SH-SY5Y (cell line): ENCODE data around the gene SLC26A6.

Experiments used
- GATA2 ChIP-seq: IDR thresholded peaks from 2 replicates; pipeline ENCODE4 v1.6.1; 2011; ENCODE audit warnings: mild to moderate bottlenecking, low read depth, low read length
- GATA3 ChIP-seq: IDR thresholded peaks from 2 replicates; pipeline ENCODE4 v1.6.1; 2011; ENCODE audit warnings: low read depth, mild to moderate bottlenecking, low read length, moderate library complexity

Gene SLC26A6

DNA sequence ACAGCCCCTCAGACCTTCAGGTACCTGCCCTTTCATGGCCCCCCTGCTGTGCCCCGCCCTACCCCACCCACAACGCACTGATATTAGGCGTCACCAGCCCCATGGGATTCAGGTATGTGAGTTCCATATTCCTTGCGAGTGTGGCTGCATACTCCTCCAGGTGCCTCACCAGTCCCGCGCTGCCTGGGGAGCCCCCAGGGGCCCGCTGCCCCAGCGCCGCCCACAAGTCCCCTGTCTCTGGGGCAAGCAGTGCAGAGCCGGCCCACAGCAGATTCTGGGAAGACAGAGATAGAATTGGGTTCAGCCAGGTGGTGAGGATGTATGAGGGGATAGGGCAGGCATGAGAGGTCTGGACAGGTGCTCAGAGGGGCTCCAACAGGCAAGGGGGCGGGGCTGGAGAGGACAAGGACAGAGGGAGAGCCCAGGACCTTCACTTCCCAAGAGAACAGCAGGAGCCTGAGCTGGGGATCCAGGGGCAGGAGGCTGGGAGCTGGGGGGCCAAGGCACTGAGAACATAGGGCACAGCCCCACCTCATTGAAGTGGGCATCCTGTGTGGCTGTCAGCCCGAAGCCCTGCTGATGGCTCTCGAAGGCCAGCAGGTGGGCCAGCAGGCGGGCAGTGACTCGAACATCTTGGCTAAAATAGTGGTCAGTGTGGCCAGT, 13.1 kb upstream of the SLC26A6 start:
- TF ChIP-seq GATA3 (no peak), GATA2 (no peak)

DNA sequence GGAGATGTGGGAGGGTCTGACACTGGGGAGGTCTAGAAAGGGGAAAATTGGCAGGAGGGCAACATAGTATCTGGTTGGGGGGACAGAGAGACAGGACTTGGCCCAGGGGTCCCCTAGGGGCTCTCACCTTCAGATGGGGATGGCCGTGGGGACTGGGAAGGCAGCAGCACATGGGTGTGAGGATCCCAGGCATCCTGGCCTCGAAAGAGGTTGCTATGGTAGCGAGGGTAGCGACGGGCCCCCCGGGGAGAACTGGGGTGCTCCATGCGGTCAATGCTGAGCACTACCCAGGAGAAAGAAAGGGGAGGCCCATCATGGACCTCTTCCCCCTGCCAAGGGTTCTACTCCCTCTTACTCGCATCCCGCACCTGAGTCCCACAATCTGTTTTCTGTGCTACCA, 12.5 kb upstream of the SLC26A6 start:
- TF ChIP-seq GATA2, result no peak
- no peak for TF ChIP-seq GATA3

DNA sequence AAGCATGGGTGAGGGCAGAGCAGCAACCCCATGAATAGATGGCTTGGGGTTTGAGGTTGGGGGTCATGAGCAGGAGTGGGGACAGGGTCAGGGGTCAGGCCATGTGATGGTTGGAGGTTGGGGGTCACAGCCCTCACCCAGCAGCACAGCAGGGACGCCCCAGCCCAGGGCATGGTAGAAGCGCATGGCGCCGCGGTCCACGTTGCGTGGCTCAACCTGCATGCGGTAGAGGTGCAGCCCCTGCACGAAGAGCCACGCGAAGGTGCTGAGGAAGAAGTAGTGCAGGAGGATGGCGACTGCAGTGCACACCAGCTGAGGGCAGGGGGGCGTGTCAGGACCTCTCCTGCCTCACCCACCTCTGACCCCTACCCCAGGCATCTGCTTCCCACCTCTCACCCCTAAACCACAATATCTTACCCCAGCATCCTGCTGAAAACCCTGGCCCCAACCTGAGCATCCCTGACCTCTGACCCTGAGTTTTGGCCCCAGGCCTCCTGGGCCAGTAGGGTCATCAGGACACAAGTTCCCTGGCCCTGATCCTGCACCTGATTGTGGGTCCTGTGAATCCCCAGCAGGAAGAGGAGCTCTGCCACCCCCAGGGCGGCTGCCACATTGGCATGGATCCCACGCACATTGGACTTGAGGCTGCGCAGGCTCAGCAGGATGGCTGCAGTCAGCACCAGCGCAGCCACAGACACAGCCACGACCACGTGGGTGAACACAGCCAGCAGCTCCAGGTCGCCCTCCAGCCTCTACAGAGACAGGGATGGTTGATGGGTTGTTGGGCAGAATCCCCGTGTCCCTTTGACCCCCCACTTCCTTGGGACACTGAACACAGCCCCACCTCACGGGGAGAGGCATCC, 9.9 kb upstream of the SLC26A6 start:
- TF ChIP-seq GATA3, result no peak
- TF ChIP-seq GATA2, result no peak

DNA sequence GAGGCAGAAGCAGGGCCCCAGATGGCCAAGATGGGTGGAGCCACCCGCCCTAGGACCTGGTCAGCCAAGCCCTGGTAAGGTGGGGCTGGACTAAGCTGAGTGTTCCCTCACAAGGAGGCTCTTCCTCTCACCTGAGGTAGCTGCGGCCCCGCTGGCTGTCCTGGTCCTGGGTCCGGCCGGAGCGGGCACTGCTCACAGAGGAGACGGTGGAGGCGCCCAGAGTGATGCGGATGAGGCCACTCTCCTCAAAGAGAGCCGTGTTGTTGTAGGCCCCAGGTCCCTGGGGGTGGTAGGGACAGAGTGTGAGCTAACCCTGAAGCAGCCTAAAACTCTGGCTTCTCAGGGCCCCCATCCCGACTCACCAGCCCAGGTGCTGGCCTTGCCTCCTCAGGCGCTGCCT, 7.3 kb upstream of the SLC26A6 start:
- TF ChIP-seq GATA3 (no peak), GATA2 (no peak)

DNA sequence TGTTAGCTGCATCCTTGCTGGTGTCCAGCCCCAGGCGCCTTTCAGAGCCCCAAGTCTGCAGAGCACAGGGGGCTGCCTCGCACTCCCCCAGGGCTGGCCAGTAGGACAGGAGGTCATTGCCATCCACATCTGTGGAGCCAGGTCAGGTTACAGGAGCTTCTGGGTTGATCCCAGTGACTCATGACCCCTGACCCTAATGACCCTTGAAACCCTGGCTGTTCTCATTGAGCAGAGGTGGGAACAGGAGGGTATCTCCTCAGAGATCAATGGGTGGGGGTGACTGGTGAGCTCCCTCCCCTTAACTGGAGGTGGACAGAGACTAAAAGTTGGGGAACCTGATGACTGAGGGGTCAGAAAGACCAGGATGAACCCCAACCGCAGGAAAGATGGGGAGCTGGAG, 6.1 kb upstream of the SLC26A6 start:
- TF ChIP-seq GATA3, result no peak
- TF ChIP-seq GATA2, result no peak

DNA sequence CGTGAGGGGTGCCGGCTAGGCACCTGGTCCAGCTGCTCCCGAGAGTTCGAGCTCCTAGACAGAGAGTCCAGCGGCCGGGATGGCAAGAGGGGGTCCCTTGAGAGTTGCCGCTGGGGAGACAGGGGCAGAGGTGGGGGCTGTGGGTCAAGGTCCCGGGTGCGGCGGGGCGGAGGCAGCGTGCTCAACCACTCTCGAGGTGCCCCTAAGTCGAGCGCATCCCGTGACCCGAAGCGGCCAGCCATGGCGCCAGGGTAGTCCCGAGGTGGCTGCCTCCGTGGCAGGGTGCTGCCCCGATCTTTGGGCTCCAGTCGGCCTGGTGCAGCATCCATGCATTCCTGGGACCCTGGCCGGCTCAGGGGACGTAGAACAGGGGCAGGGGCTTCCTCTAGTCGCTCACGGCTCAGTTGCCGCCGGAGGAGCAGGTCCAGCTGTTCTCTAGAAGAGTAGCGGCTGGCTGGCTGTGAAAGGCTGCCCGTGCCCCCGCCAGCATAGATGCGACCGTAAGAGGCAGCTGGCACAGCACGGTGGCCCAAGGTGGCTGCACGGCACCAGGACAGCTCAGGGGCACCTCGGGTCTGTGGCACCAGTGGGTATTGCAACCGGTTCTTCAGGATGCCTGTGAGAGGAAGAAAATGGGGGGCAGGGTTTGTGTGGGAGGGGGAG, 4.8 kb upstream of the SLC26A6 start:
- no peak for TF ChIP-seq GATA2
- no peak for TF ChIP-seq GATA3

DNA sequence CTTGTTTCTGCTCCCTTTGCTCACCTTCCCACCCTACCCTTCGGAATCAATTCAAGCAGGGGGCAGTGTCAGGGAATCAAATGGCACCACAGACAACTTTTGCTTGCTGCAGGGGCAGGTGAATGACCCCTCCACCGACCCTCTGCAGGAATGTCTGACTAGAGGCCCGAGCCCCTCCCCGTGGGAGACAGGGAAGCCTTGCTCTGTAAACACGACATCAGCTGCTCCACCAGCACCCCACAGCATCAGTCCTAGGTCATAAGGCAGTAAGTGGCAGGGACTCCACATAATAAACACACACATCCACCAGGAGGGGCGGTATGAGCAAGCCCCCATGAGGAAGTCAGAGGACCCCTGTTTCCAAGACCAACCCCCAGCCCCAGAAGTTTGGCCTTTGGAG, 2.0 kb upstream of the SLC26A6 start:
- no peak for TF ChIP-seq GATA2
- TF ChIP-seq GATA3, result no peak

DNA sequence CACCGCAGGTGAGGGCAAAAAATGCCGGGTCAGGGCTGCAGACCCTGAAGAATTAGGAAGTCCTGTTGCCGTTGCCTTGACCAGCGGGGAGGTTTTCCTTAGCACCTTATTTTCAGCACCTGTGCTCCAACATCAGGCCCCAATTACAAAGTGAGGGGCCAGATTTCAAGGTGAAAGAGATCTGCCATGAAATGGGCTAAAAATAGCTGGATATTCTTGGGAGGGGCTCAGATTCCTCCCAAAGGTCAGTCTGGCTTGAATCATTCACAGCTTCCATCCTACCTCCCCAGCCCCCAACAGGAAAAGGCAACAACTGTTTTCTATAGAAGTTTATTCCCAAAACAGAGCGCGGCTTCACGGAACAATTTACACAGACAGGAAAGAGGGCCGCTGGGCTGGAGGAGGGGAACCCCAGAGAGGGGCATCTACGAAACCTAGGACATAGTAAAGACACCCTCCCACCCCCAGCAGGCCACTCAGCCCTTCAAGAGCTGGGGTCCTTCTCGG, 941 bp upstream of the SLC26A6 start:
- TF ChIP-seq GATA3 (no peak), GATA2 (no peak)

DNA sequence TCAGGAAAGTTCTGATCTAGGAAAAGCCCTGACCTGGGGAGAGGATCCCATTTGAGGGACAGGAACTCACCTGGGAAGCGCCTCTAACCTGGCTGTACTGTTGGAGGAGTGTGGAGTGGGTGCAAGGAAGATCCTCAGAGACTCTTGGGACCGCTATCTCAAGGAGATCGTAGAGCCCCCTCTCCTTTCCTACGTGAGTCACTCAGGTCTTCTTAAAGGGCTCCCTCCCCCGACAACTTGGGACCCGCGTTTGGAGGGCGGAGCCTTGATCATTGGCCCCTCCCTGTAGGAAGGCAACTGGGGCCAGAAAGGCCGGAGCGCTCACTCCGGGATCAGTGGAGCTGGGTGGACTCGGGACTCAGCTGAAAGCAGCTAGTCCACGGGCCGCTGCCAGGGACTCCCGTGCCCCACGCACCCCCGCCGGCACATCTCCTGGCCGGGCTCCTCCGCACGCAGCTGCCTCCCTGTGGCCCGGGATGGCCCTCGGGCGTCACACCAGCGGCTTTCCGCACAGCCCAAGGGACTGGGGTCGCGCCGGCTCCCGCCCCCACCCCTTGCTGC, 520 bp downstream of the SLC26A6 start:
- TF ChIP-seq GATA3, result no peak
- no peak for TF ChIP-seq GATA2

DNA sequence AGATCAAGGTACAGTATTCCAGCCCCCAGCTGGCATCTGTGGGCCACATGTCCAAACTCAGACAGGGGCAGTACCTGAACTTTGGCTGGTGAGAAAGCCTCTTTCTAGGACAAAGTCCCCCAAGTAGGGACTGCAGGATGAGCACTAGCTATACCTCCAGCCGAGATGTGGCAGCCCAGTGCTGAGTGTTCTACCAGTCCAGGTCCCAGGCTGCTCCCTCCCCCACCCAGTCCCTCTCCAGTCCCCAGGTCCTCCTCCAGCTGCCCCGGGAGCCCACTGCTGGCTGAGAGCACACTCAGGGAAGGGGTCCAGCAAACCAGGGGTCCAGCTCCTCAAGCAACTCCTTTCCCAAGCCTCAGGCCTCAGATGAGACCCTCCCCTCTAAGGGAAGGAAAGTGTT, 1.5 kb downstream of the SLC26A6 start:
- TF ChIP-seq GATA2 (no peak), GATA3 (no peak)

DNA sequence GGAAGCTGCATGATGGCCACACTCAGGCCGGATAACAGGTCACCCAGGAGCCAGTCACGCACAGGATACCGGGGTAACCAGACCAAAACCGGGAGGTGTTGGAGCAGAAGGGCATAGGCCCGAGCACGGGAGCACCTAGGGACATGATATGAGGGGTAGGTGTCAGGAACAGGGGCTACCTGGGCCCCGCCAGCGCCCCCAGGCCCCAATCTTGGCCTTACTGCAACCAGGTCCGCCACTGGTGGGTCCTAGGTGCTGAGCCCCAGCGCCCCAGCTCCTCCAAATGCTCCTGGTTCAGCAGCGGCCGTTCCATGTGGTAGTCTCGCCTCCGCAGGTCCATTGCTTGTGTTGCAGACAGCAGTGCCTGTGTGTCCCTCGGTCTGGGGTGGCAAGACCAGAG, 2.0 kb downstream of the SLC26A6 start:
- TF ChIP-seq GATA2 (no peak), GATA3 (no peak)

DNA sequence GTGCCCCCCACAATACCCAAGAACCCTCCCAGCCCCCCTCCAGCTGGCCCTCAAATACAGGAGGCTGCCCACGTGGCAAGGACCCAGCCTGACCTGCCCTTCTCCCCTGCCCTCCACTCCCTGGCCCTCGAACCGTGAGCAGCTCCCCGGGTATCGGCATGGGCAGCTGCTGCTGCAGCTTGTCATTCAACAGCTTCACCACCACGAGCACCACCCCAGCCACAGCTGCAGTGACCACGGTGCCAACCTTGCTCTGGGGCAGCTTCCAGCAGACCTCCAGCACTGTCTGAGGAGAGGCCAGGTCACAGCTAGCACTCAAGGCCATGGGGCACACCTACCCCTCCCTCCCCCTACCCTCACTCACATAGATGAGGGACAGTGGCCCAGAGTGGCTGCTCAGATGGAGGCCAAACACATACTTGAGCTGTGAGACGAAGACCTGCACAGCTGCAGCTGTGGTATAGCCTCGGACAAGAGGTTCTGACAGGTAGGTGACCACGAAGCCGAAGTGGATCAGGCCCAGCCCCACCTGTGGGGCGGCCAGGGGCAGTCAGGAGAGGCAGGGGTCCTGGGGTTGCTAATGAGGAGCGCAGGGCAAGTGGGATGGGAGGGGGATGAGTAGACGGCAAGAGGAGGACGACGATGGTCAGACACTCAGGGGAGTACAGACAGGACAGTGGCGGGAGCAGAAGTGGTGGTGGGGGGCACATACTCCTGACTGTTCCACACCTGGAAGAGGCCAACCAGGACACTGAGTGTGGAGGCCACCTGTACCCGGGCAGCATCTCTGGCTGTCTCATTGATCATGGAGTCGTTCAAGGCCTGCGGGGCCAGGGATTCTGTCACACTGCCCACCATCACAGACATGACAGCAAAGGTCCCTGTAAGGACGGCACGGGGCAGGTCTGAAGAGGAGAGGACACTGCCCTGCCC, 3.5 kb downstream of the SLC26A6 start:
- TF ChIP-seq GATA3, result no peak
- TF ChIP-seq GATA2, result no peak

DNA sequence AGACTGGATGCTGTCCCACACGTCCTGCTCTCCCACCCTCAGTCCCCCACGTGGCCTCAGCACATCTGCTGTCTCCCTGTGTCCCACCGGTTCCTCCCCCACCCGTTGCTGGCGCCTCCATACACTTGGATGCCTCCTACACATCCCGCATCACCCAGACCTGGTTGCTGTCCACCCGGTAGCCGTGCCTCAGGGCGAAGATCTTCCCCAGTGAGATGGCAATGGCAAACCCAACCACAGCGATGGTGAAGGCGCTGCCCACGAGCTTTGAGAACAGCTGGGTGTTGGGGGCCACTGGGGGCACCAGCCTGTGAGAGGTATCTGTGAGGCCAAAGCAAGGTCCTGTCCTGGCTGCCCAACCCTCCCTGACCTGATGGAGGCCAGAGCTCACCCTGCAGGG, 4.4 kb downstream of the SLC26A6 start:
- TF ChIP-seq GATA3, result no peak
- TF ChIP-seq GATA2, result no peak
